Neural progenitor cell (in vitro differentiated cells): ENCODE measurements around the gene GLT6D1.

ENCODE experiments used
- CTCF ChIP-seq: fragments of 200-600 bp; sonication (generic); IDR thresholded peaks from 2 replicates; pipeline ENCODE4 v1.5.1; 2017; ENCODE audit warnings: antibody characterized with exemption, mild to moderate bottlenecking
- EZH2phosphoT487 ChIP-seq: fragments of 200-600 bp; sonication (generic); IDR thresholded peaks from 2 replicates; pipeline ENCODE4 v1.6.1; 2017; ENCODE audit warnings: antibody characterized with exemption

- TF ChIP-seq CTCF (no peak), EZH2phosphoT487 (no peak)
Measured at GRCh38 chr9:135648494-135649410, 9.4 kb upstream of the GLT6D1 start.
